NCI-H446 (cell line): ENCODE results near the gene NODAL.

ENCODE experiments used
- DNase-seq, 2 experiments: peaks; one replicate each; lab custom pipeline; 2025; lab: John Stamatoyannopoulos, UW

The NODAL gene

DNA sequence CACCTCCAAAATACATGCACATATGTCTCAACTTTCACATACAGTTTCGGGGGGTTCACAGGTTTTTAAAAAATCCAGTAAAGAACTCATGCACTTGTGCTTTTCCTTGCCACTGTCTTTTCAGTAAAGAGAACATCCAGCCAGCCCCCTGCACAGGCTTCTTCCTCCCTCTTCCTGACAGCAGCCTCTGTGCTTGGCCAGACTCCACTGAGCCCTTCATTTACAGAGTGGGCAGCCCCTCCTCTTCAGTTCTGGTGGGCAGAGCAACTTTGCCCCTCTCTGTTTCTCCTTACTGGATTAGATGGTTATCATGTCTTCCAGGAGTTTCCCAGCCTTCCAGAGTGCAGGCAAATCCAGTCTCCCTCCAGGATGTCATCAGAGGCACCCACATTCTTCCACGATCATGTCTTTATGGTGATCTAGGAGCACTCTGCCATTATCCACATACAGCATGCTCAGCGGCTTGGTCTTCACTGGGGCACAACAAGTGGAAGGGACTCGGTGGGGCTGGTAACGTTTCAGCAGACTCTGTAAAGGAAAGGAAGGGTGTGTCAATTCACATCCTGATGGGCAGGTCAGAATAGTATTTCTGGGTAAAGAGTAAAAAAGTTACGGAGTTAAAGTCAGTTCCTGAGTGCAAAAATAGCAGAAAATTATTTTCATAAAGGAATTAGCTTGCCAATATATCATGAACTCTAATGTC lies 8.8 kb downstream of the NODAL start:
- no peak for DNase-seq

DNA sequence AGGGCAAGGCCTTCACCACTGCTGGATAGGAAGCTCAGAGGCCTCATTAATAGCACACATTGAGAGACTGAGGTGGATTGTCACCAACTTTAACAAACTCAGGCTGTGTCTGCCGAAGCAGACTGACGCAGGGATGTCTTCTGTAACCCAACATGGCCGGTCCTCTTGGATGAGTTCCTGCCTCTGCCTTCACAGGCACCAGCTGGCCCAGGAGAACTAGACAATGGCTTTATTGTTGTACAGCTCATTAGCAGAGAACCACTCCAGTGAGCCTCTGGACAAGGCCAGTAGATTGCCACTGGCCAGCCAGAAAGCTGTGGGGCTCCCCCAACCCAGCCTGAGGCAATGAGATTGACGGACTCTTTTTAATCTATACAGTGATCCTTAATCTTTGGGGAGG lies 9.4 kb downstream of the NODAL start:
- DNase-seq: no peak

GRCh38 chr10:70430493-70431445 lies 10.7 kb downstream of the NODAL start:
- DNase-seq: no peak

GRCh38 chr10:70426823-70427222 lies 14.7 kb downstream of the NODAL start:
- no peak for DNase-seq

DNA sequence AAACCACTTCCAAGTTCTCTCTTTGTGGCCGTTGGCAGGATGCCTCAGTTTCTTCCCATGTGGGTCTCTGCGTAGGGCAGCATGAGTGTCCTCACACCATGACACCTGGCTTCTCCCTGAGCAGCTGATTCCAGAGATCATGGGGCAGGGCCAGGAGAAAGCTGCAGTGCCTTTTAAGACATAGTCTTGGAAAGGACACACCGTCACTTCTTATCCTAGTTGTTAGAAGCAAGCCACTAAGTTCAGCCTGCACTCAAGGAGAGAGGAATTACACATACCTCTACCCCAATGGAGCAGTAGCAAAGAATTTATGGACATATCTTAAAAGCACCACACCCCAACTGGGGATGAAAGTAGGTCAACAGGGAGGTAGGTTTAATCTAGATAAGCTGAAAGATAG lies 16.4 kb downstream of the NODAL start:
- DNase-seq: no peak

- no peak for DNase-seq
Measured at GRCh38 chr10:70424320-70424719, 17.2 kb downstream of the NODAL start.

DNA sequence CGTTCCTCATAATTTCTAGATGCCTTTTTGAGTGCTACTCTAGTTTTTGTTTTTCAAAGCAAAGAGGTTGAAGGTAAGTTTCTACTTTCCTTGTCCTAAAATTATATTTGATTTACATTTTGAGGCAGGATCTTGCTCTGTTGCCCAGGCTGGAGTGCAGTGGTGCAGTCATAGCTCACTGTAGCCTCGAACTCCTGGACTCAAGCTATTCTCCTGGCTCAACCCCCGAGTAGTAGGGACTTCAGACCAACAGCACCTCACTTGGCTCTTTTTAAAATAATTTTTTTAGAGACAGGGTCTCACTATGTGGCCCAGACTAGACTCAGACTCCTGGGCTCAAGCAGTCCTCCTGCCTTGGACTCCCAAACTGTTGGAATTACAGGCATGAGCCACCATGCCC lies 22.8 kb downstream of the NODAL start:
- no peak for DNase-seq

DNA sequence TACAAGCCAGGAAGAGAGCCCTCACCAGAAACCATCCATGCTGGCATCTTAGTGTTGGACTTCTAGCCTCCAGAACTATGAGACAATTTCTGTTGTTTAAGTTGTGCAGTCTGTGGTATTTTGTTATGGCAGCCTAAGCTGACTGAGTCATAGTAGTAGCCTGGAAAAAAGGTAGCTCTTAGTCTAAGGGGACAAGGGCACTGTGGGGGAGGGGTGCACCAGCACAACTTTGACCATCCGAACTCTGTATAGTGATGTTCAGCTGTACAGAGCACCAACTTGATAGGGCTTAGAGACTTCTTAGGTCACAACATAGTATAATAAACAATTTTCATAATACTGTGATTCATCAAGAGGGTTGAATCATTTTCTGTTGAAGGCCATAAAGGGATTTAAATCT lies 23.3 kb downstream of the NODAL start:
- DNase-seq: no peak

DNA sequence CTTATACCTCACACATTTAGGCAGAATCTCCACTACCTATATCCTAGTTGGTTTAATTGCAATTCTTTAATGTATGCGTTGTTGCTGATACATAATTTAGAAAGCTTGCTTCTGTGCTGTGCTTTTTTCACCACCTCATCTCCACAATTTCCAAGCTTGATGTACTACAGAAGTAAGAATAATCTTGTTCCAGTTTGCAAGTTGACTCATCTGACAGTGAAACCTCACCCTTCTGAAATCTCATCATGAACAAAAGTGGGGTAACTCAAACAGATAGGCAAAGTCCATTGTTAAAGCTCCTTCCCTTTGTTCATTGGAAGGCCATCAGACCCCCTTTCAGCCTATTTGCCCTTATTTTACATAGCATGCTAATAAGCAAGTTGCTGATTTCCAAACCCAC lies 23.9 kb downstream of the NODAL start:
- no peak for DNase-seq

GRCh38 chr10:70412356-70412755 lies 29.1 kb downstream of the NODAL start:
- DNase-seq: no peak

- DNase-seq: no peak
Measured at GRCh38 chr10:70410608-70411007, 30.9 kb downstream of the NODAL start.

DNA sequence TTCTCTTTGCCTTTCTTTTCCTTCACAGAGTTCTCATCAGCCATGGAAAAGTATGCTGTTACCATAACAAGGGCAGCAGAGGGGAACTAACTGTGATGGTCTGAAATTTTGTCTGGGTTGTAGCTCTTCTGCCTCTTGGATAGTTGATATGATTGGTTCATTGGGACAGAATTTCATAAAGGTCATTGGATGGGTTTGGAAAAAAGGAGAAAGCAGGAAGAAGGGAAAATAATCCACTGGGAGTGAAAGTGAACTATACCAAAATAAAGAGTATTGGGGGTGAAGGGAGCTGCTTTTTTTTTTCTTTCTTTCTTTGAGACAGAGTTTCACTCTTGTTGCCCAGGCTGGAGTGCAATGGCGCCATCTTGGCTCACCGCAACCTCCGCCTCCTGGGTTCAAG lies 31.7 kb downstream of the NODAL start:
- DNase-seq: no peak

GRCh38 chr10:70405037-70405824 lies 36.2 kb downstream of the NODAL start:
- DNase-seq: peak in 1 of 2 experiments; percentile 14

- DNase-seq: no peak
Measured at GRCh38 chr10:70404787-70405036, 36.8 kb downstream of the NODAL start.

DNA sequence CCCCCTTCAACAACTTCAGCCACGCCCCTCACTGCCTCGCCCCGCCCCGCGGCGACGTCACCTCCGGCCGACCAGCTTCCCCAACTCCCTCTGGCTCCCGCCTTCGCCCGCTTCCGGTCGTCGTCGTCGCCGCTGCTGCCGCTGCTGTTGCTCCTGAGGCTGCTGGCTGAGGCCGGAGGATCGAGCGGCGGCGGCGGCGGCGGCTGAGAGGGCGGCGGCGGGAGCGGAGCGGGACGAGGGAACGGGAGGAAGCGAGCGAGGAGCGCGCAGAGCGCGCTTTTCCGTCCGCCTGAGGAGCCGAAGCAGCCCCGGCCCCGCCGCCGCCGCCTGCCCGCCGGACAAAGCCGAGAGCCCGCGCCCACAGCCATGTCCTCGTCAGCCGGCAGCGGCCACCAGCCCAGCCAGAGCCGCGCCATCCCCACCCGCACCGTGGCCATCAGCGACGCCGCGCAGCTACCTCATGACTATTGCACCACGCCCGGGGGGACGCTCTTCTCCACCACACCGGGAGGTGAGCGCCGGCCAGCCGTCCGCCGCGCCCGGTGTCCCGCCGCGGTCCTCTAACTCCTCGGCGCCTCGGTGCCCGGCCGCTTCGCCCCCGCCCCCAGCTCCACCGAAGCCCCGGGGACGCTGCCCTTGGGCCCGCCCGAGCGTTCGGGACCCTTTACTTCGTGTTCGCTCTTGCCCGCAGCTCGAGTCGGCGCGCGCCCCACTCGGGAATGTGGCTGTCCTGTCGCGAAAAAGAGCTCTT lies 37.3 kb downstream of the NODAL start, which contains the start of gene EIF4EBP2:
TSS of gene EIF4EBP2 (plus strand) at position 110 of the 751 bp plus-strand sequence. CDS start at position 367, 257 bp downstream.
- peak; percentile 79 to 89 for DNase-seq

DNA sequence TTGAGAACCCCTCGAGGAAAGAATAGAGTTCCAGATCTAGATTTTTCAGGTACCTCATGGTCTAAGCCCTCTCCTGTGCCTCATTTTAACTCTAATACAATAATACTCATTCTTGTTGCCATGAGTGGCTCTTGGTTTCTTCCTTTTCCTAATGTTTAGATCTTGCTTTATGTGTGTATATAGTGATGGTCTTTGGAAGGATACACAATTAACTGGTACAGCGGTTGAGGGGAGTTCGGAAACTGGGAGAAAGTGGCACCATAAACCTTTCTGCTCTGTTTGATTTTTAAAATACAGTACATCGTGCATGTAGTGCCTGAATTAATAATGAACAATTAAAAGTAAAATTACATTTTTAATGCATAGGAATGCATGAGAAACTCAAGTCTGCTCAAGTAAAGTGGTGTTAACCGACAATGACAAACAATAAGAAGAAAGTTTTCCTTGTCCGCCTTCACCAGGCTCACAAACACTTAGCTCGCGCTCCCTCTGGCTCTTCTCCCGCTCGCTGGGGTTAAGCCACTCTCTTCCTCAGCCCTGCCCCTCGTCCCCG lies 37.9 kb downstream of the NODAL start:
- DNase-seq: no peak

DNA sequence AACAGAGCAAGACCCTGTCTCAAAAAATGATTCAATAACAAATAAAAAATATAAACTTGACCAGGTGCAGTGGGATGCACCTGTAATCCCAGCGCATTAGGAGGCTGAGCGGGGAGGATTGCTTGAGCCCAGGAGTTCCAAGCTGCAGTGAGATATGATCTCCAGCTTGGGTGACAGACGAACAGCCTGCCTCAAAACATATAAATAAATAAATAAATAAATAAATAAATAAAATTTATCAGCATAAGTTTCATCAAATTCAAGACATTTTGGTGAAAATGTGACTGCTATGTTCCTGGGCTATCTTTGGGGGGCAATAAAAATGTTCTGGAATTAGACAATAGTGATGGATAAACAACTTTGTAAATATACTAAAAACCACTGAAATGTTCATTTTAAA lies 42.3 kb downstream of the NODAL start:
- no peak for DNase-seq

- no peak for DNase-seq
Measured at GRCh38 chr10:70396140-70396539, 45.3 kb downstream of the NODAL start.

- no peak for DNase-seq
Measured at GRCh38 chr10:70391654-70392053, 49.8 kb downstream of the NODAL start.
